Adrenal gland (tissue), 12 donors: ENCODE results near the gene PIGH. TPM values are rescaled to one million over a fixed set of nuclear protein-coding genes. Genes with fewer than 3 reads are reported as not detected.

Experiments used
- DNase-seq, 7 donors: peaks; one replicate each; pipeline ENCODE4 v3.0.0-alpha.2; 2019 to 2020
- H3K27ac ChIP-seq, 5 donors: fragments of 200-600 bp; sonication (generic) in 4 of 5; 1 replicate in 3 of 5; 2 replicates in 2 of 5; pipeline versions ENCODE4 v1.5.1 to v1.8.0; 2016 to 2020; ENCODE audit warnings: mild to moderate bottlenecking in 1 of 5
- H3K27me3 ChIP-seq: fragments of 200-600 bp; 2 replicates; pipeline ENCODE4 v1.8.0; 2021
- H3K36me3 ChIP-seq, 2 donors: fragments of 200-600 bp; replicated peaks in 1 of 2; 1 replicate in 1 of 2; 2 replicates in 1 of 2; pipeline versions ENCODE4 v1.5.1 to v1.8.0; 2018 to 2022
- H3K4me1 ChIP-seq, 2 donors: fragments of 200-600 bp; replicated peaks in 1 of 2; 1 replicate in 1 of 2; 2 replicates in 1 of 2; pipeline versions ENCODE4 v1.5.1 to v1.8.0; 2018 to 2021
- H3K4me3 ChIP-seq, 4 donors: fragments of 200-600 bp; sonication (generic) in 3 of 4; one replicate each; pipeline ENCODE4 v1.5.1; 2016 to 2018
- H3K9me3 ChIP-seq, 3 donors: fragments of 200-600 bp; sonication (generic) in 1 of 3; replicated peaks in 1 of 3; 1 replicate in 2 of 3; 2 replicates in 1 of 3; pipeline versions ENCODE4 v1.5.1 to v1.8.0; 2016 to 2021
- CTCF ChIP-seq, 6 experiments: fragments of 450-650 bp in 4 of 6; fragments of 200-600 bp in 2 of 6; sonication (generic) in 1 of 6; IDR thresholded peaks; 1 replicate in 5 of 6; 2 replicates in 1 of 6; pipeline versions ENCODE4 v1.5.1 to v1.8.0; 2016 to 2021; ENCODE audit warnings: antibody characterized with exemption in 6 of 6, mild to moderate bottlenecking in 2 of 6, moderate library complexity in 1 of 6
- POLR2A ChIP-seq, 2 donors: fragments of 450-650 bp; IDR thresholded peaks; one replicate each; pipeline ENCODE4 v1.6.1; 2017; ENCODE audit warnings: antibody characterized with exemption in 2 of 2, mild to moderate bottlenecking in 2 of 2, moderate library complexity in 1 of 2
- WGBS, 4 donors: extraction: QIAGEN DNeasy Blood & Tissue Kit in 2 of 4; methylation state at CpG; one replicate each; pipeline versions ENCODE4 v1.1.5 to v1.1.7; 2013 to 2017; 5-methylcytosine and 5-hydroxymethylcytosine counted together
- intact Hi-C, 2 donors: fragments of 100-400 bp; cut with DNase I; formaldehyde crosslinking; loops; one replicate each; pipeline versions ENCODE4 v1.14.1 to v1.15.0; 2022 to 2023
- polyA plus RNA-seq, 3 donors: library from polyadenylated mRNA; stranded (reverse); fragments of 200-250 nt in 2 of 3; fragments of 350-450 nt in 1 of 3; fragmentation: Illumina TruSeq in 1 of 3; extraction: RNeasy Lipid Tissue Mini Kit (QIAGEN cat#74804) in 1 of 3; gene quantifications; one replicate each; pipeline ENCODE4 v1.2.3, GENCODE V29; 2013 to 2014
- total RNA-seq, 9 donors: library from RNA; depleted of rRNA in 4 of 9; stranded (reverse); fragments of >200 nt in 4 of 9; fragments of 120-200 nt in 1 of 9; fragmentation: NEBNext Ultra II Directional in 1 of 9; extraction: Animal tissue kit (Norgen Biotek cat#: 25700) in 1 of 9; gene quantifications; one replicate each; pipeline versions ENCODE4 v1.1.0 to v1.2.4, GENCODE V29; 2013 to 2023
- donor health status: healthy with polysubstance abuse.
- donor health status: Bipolar disorder and iron deficiency.
- donor health status: DM: yes; HTN: yes; CAD: no.
- donor health status: DM: no; HTN: no; CAD: no.
- donor health status: DM: no; HTN: no; CAD: no.
- donor health status: DM: yes; HTN: yes; CAD: no.

Gene PIGH
- total and polyA plus RNA-seq, 12 donors = 41.5 to 79.1 (median 50.7) TPM

GRCh38 chr14:67556671-67557070 is 43.4 kb downstream of the PIGH start:
- no peak overlapping the region for H3K27ac ChIP-seq
- no peak for DNase-seq
- H3K9me3 ChIP-seq = no peaks in the 10 kb centered on the region
- H3K36me3 ChIP-seq = no peaks in the 10 kb centered on the region
- 71 to 96% (median 88%) methylated on average over 2 of the region's 2 CpGs for WGBS, 4 donors
- intact Hi-C loops = no loop called here
- TF ChIP-seq POLR2A (IDR thresholded peaks at IDR 0.05) (no peak), CTCF (IDR thresholded peaks at IDR 0.05) (no peak)
- H3K4me3 ChIP-seq = no peak overlapping the region
- H3K4me1 ChIP-seq = no peaks in the 10 kb centered on the region
- no peaks in the 10 kb centered on the region for H3K27me3 ChIP-seq

- H3K36me3 ChIP-seq = no peaks in the 10 kb centered on the region
- TF ChIP-seq CTCF (IDR thresholded peaks at IDR 0.05) = no peak
- no peak for TF ChIP-seq POLR2A (IDR thresholded peaks at IDR 0.05)
- peak in 1 of 7 donors; percentile 5 for DNase-seq
- intact Hi-C loops = no loop called here
- no peak overlapping the region for H3K4me3 ChIP-seq
- no peaks in the 10 kb centered on the region for H3K4me1 ChIP-seq
- no peaks in the 10 kb centered on the region for H3K9me3 ChIP-seq
- H3K27ac ChIP-seq = no peak overlapping the region
- 80 to 95% (median 86%) methylated on average over 10 to 11 of the region's 11 CpGs for WGBS, 4 donors
- H3K27me3 ChIP-seq = no peaks in the 10 kb centered on the region
Measured at GRCh38 chr14:67555518-67556090, 44.5 kb downstream of the PIGH start.

- Histone ChIP-seq H3K27me3 (no peaks in the 10 kb centered on the region), H3K9me3 (no peaks in the 10 kb centered on the region), H3K27ac (no peak overlapping the region), H3K4me1 (no peaks in the 10 kb centered on the region), H3K4me3 (no peak overlapping the region), H3K36me3 (no peaks in the 10 kb centered on the region)
- intact Hi-C loops = no loop called here
- TF ChIP-seq CTCF (IDR thresholded peaks at IDR 0.05) (no peak), POLR2A (IDR thresholded peaks at IDR 0.05) (no peak)
- DNase-seq = no peak
- WGBS, 4 donors = 93 to 97% (median 96%) methylated on average over 5 to 7 of the region's 7 CpGs
Measured at GRCh38 chr14:67554341-67554740, 45.7 kb downstream of the PIGH start.

- DNase-seq = peak in 1 of 7 donors; percentile 22
- 33 to 48% (median 40%) methylated on average over 2 to 3 of the region's 3 CpGs for WGBS, 4 donors
Measured at GRCh38 chr14:67553547-67553946, 46.5 kb downstream of the PIGH start.

More at GRCh38 chr14:67553547-67553946, 46.5 kb downstream of the PIGH start:
- Histone ChIP-seq H3K27ac (no peak overlapping the region), H3K36me3 (no peaks in the 10 kb centered on the region), H3K27me3 (no peaks in the 10 kb centered on the region), H3K4me3 (no peak overlapping the region), H3K9me3 (no peaks in the 10 kb centered on the region), H3K4me1 (no peaks in the 10 kb centered on the region)
- intact Hi-C loops = no loop called here
- TF ChIP-seq POLR2A (IDR thresholded peaks at IDR 0.05) (no peak), CTCF (IDR thresholded peaks at IDR 0.05) (no peak)
